A172 (cell line): ENCODE results near the gene LDLRAD4. TPM values are rescaled to one million over a fixed set of nuclear protein-coding genes. Genes with fewer than 3 reads are reported as not detected.
A peak's percentile ranks its signal among the peaks of the same experiment; 100 is the strongest.

Source experiments
- DNase-seq: peaks from one replicate; pipeline ENCODE4 v3.0.0-alpha.2; 2015; ENCODE audit warnings: low spot score
- total RNA-seq: library from RNA; depleted of rRNA; stranded (reverse); fragments of >200 nt; shearing (Covaris generic); gene quantifications from 2 replicates; pipeline ENCODE4 v1.2.3, GENCODE V29; 2014

LDLRAD4 gene
- total RNA-seq, 1 experiment from 2014 or later: 5.7 TPM

GRCh38 chr18:13265008-13265910 lies 46.7 kb downstream of the LDLRAD4 start:
- no peak for DNase-seq

- no peak for DNase-seq
Observed at GRCh38 chr18:13265911-13266217, 47.3 kb downstream of the LDLRAD4 start.

GRCh38 chr18:13266218-13267100 lies 47.9 kb downstream of the LDLRAD4 start:
- no peak for DNase-seq

- DNase-seq: peak; percentile 64
Observed at GRCh38 chr18:13267431-13267873, 48.9 kb downstream of the LDLRAD4 start.

- DNase-seq: peak; percentile 79
Observed at GRCh38 chr18:13268158-13269012, 49.8 kb downstream of the LDLRAD4 start.

- DNase-seq: no peak
Observed at GRCh38 chr18:13269013-13269280, 50.4 kb downstream of the LDLRAD4 start.

GRCh38 chr18:13269521-13270011 lies 51.0 kb downstream of the LDLRAD4 start:
- DNase-seq: no peak

GRCh38 chr18:13270279-13270855 lies 51.8 kb downstream of the LDLRAD4 start:
- DNase-seq: no peak

- DNase-seq: no peak
Observed at GRCh38 chr18:13271302-13271911, 52.8 kb downstream of the LDLRAD4 start.

- DNase-seq: no peak
Observed at GRCh38 chr18:13272416-13272815, 53.9 kb downstream of the LDLRAD4 start.

- DNase-seq: no peak
Observed at GRCh38 chr18:13273800-13274199, 55.2 kb downstream of the LDLRAD4 start.

GRCh38 chr18:13275075-13275474 lies 56.5 kb downstream of the LDLRAD4 start:
- no peak for DNase-seq

GRCh38 chr18:13276530-13277520 lies 58.3 kb downstream of the LDLRAD4 start:
- DNase-seq: no peak

- no peak for DNase-seq
Observed at GRCh38 chr18:13278062-13278630, 59.6 kb downstream of the LDLRAD4 start.

GRCh38 chr18:13279181-13280069 lies 60.9 kb downstream of the LDLRAD4 start:
- no peak for DNase-seq

- DNase-seq: peak; percentile 82
Observed at GRCh38 chr18:13280070-13280795, 61.7 kb downstream of the LDLRAD4 start.

- DNase-seq: no peak
Observed at GRCh38 chr18:13281406-13281805, 62.8 kb downstream of the LDLRAD4 start.

GRCh38 chr18:13283746-13284145 lies 65.2 kb downstream of the LDLRAD4 start:
- no peak for DNase-seq
